ENCODE measurements around the gene LY6G6F.
"Not testable (repeated sequence)": the region's sequence is repeated elsewhere in the genome, so short reads cannot be mapped to it uniquely, and the experiment has no call there.

The LY6G6F gene

DNA sequence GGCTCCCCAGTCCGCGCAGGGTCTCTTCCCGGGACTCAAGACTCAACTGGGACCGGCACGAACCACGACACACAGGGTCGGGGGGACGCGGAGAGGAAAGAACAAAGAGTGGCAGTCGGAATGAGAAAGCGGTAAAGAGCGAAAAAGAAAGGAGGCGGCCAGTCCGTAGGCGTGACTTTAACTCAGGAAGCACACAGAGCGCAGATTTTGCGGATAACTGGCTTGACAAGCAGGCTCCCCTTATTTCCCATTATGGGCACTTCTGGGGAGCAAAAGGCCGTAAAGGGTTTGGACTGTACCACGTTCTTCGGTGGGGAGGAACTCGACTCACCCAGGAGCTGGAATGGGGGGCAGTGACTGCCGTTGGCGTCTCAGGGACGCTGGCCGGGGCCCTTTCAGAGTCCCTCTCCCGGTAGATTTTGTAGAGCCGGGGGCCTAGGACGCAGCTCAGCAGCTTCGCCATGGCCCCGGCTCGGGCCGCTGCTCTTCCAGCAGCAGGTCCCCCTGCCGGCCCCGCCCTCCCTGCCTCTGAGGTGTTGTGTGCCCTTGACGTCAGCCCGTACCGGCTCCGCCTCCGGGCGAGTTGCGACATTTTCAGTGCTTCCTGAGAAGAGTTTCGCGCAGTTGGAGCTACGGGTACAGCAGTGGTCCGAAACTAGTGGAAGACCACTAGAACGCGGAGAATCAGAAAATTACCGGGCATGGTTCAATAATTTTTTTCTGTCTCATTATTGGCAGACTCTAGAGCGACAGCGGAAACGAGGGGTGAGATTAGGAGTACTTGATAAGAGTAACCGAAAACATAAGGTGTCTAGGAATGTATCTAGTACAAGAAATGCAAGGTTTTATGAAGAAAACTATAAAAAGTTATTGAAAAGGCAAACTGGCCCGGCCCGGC lies 3.6 kb upstream of the LY6G6F start, which contains the start of gene ABHD16A:
Gene ABHD16A (minus strand): TSS at position 506 of the 898 bp plus-strand sequence. CDS start 43 bp downstream, at position 463.
- peak; percentile 94 for DNase-seq (ENCODE audit: low read depth)

GRCh38 chr6:31705931-31706330 lies 735 bp upstream of the LY6G6F start:
- DNase-seq (ENCODE audit: low read depth) = no peak

DNA sequence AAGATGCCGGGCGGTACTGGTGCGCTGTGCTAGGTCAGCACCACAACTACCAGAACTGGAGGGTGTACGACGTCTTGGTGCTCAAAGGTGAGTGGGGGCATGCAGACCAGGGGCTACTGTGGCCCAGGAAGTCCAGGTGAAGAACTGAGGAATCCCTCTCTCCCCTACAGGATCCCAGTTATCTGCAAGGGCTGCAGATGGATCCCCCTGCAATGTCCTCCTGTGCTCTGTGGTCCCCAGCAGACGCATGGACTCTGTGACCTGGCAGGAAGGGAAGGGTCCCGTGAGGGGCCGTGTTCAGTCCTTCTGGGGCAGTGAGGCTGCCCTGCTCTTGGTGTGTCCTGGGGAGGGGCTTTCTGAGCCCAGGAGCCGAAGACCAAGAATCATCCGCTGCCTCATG lies 1.0 kb downstream of the LY6G6F start:
- DNase-seq (ENCODE audit: low read depth) = no peak

DNA sequence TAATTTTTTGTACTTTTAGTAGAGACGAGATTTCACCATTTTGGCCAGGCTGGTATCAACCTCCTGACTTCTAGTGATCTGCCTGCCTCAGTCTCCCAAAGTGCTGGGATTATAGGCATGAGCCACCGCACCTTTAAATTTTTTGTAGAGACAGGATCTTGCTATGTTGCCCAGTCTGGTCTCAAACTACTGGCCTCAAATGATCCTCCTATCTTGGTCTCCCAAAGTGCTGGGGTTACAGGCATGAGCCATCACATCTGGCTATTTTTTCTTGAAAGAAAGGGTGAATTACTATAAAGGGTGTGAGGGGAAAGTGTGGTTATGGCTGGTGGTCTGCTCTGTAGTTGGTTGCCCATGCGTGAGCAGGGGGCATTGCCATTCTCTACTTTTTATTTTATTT lies 1.6 kb downstream of the LY6G6F start:
- no peak for DNase-seq (ENCODE audit: low read depth)

DNA sequence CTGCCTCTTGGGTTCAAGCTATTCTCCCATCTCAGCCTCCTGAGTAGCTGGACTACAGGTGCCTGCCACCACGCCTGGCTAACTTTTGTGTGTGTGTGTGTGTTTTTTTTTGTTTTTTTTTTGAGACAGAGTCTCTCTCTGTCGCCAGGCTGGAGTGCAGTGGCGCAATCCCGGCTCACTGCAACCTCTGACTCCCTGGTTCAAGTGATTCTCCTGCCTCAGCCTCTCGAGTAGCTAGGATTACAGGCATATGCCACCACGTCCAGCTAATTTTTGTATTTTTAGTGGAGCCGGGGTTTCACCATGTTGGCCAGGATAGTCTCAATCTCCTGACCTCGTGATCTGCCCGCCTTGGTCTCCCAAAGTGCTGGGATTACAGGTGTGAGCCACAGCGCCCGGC lies 2.5 kb downstream of the LY6G6F start:
- not testable (repeated sequence) for DNase-seq (ENCODE audit: low read depth)

DNA sequence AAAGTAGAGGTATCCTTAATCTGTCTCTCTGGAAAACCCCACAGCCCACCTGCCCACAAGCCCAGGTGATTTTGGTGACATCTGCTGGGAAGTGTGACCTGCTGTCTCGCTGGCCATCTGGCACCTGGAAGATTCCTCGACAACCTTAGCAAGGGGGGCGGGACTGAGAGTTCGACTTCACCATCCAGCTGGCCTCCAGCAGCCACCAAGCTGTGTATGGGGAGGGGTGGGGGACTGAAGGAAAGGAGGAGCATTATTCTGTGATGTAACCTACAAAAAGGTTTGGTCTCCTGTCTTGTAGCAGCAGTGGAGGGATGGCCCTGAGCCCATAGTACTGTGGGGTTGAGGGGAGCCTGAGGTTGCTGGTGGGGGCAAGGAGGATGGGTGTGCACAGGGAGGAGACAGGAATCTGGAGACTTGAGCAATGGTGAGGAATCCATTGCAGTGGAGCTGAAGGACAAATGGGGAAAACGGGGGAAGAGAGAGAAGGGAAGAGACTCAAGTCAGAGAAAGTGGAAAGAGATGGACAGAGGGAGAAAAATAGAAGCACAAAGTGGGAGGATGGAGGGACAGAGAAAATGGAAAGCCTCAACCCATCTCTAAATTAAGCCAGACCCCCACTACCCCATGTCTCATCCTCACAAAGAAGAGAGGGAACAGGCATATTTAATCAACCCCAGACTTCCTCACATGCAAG lies 4.0 kb downstream of the LY6G6F start:
- DNase-seq (ENCODE audit: low read depth) = no peak

DNA sequence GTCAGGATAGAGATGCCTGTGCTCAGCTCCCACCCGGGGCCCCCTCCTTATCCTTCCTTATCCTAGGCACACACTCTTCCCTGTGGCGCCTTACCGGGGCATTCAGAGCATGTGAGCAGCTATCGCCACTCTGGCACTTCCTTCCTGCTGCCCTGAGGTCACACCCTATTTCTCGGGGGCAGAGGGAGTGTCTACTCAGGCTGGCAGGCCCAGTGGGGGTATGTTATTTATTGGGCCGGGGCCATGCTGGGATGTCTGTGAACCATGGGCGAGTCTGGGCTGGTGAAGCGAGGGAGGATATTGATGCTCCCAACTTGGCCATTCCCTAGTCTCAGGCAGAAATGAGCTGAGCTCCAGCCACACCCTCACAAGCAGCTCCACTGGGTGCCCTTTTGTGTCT lies 4.6 kb downstream of the LY6G6F start:
- DNase-seq (ENCODE audit: low read depth) = no peak

DNA sequence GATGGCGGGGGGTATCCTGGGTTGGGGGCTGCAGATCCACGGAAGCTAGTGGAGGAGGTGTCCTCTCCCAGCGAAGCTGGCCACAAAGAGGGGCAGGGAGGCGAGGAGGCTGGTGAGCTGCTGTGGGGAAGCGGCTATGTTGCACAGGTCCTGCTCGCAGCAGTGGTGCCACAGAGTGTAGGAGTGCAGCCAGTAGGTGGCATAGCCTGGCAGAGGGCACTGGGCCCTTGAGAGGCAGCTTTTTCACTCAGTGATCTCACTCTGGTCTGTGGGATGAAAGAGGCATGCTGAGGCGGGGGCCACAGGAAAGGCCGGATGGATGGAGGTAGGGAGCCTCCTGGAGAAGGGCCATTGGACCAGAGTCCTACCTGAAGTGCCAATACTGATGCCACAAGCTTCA lies 5.6 kb downstream of the LY6G6F start:
- DNase-seq (ENCODE audit: low read depth) = no peak

- no peak for DNase-seq (ENCODE audit: low read depth)
Observed at GRCh38 chr6:31713465-31713864, 6.8 kb downstream of the LY6G6F start.

GRCh38 chr6:31713991-31714684 lies 7.5 kb downstream of the LY6G6F start:
- no peak for DNase-seq (ENCODE audit: low read depth)

DNA sequence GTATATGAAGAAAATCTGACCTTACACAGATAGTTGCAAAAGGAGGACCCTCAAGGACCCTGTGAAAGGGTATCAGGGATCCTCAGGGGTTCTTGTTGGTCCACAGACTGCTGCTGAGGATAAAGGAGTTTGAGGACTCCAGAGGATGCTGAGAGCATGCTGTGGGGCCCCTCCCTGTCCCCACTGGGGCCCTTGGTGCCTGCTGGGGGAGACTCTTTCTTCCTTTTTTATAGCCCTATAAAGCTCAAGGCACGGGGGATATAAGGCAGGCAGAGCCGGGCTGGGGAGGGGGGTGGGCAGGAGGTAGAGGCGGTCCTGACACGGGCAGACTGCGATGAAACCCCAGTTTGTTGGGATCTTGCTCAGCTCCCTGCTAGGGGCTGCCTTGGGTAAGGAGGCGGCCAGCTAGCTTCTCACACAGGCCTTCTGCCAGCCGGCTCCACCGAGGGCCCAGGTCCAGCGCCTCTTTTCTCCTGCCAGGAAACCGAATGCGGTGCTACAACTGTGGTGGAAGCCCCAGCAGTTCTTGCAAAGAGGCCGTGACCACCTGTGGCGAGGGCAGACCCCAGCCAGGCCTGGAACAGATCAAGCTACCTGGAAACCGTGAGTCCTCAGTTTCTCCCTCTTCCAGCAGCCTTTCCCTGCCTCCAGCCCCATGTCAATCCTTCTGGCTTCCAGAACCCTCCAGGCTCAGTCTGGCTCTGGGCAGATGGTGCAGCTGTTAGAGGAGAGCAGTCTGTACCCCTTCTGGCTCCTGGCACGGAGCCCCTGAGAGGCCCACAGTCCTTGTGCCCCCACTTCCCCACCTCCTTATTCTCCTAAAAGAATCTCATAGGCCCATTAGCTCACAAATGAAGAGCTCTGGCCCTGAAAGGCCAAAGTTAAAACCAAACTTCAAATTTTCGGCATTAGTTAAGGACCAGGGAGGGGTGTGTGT lies 8.6 kb downstream of the LY6G6F start, which contains the start of gene LY6G6D:
Gene LY6G6D (plus strand): TSS at position 327 of the 937 bp plus-strand sequence. CDS start 8 bp downstream, at position 335.
- DNase-seq (ENCODE audit: low read depth) = no peak

- DNase-seq (ENCODE audit: low read depth) = no peak
Observed at GRCh38 chr6:31717499-31718222, 11.0 kb downstream of the LY6G6F start.

- DNase-seq (ENCODE audit: low read depth) = no peak
Observed at GRCh38 chr6:31718265-31718664, 11.6 kb downstream of the LY6G6F start.

- DNase-seq (ENCODE audit: low read depth) = no peak
Observed at GRCh38 chr6:31719001-31719400, 12.3 kb downstream of the LY6G6F start.

GRCh38 chr6:31720196-31720770 lies 13.6 kb downstream of the LY6G6F start:
- no peak for DNase-seq (ENCODE audit: low read depth)

- no peak for DNase-seq (ENCODE audit: low read depth)
Observed at GRCh38 chr6:31721351-31722020, 14.8 kb downstream of the LY6G6F start, which contains the start of gene LY6G6C. LY6G6C (minus strand) TSS chr6:31721746; CDS start chr6:31721679, 67 bp downstream.

GRCh38 chr6:31722173-31722572 lies 15.5 kb downstream of the LY6G6F start:
- no peak for DNase-seq (ENCODE audit: low read depth)

GRCh38 chr6:31723245-31723979 lies 16.7 kb downstream of the LY6G6F start, which contains the start of gene MPIG6B:
MPIG6B (plus strand) TSS chr6:31723373; CDS start chr6:31723384, 11 bp downstream.
- DNase-seq (ENCODE audit: low read depth) = no peak
